Central memory CD8-positive, alpha-beta T cell (primary cell): Measurements from ENCODE around the gene SLC35B1.

Source experiments
- ATAC-seq: fragments of 150-1000 bp; cut with Tn5 transposase; replicated peaks from 2 replicates; pipeline ENCODE4 v1.10.0; 2022; ENCODE audit warnings: mild to moderate bottlenecking, moderate FRiP score, moderate number of reproducible peaks; ENCODE audit not compliant: poor library complexity, severe bottlenecking; ENCODE audit errors: extremely low read depth
- DNase-seq, 2 donors: peaks; one replicate each; pipeline ENCODE4 v3.0.0; 2021; ENCODE audit warnings: low spot score in 2 of 2
- H3K27ac Mint-ChIP-seq: one replicate; pipeline ENCODE4 v1.8.0; 2022; ENCODE audit warnings: low read depth, mild to moderate bottlenecking, moderate library complexity, mixed read lengths
- H3K27me3 Mint-ChIP-seq: one replicate; pipeline ENCODE4 v1.8.0; 2022; ENCODE audit warnings: mixed read lengths
- H3K36me3 Mint-ChIP-seq: one replicate; pipeline ENCODE4 v1.8.0; 2022; ENCODE audit warnings: mild to moderate bottlenecking, moderate library complexity, mixed read lengths; ENCODE audit not compliant: insufficient read depth
- H3K4me1 Mint-ChIP-seq: one replicate; pipeline ENCODE4 v1.8.0; 2022; ENCODE audit warnings: mixed read lengths
- H3K4me3 Mint-ChIP-seq: one replicate; pipeline ENCODE4 v1.8.0; 2022; ENCODE audit warnings: mild to moderate bottlenecking, moderate library complexity, mixed read lengths
- H3K9me3 Mint-ChIP-seq: one replicate; pipeline ENCODE4 v1.8.0; 2022; ENCODE audit warnings: mixed read lengths

SLC35B1 gene

DNA sequence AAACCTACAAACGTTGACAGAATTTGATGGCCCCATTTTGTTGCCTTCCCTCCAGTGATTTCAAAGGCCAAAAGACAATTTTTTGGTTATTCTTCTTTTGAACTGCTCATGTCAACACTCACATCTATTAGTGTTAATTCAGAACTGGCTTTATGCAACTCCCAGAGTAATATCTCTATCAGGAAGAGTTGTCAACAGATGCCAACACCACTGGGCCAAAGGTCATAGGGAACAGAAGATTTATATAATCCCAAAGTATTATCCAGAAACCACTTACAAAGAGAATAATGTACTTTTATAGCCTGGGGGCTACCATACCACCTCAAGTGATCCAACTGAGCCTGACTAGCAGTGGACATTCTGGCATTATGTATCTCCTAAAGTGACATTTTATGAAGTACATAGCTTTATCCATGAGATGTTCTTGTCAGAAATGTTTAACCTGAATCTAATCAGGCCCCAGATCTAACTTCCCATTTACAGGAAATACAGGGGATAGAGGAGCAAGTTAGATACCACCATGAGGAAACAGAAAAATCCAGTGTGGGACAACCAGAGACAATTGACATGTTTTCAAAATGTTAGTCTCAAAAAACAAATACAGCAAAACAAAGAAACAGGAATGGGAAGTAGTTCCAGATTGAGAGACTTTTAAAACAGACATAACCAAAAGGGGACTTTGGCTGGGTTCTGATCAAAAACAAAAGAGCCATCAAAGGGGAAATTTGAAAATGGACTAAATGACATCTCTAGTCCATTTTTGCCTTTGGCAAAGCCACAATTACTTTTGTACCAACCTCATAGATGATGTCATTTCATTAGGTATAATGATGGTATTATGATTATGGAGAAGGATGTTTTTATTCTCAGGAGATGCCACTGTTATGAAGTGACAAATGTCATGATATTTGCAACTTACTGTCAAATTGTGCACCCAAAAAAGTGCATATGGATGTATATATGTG is 37.7 kb upstream of the SLC35B1 start:
- no peaks in the 10 kb centered on the region for H3K9me3 Mint-ChIP-seq
- H3K4me1 Mint-ChIP-seq: peaks cover 83% of the 10 kb centered on the region
- peak overlapping the region; percentile 97 for H3K27ac Mint-ChIP-seq
- H3K4me3 Mint-ChIP-seq: peak overlapping the region; percentile 60
- ATAC-seq: no peak
- H3K36me3 Mint-ChIP-seq: peaks cover 28% of the 10 kb centered on the region
- no peaks in the 10 kb centered on the region for H3K27me3 Mint-ChIP-seq
- DNase-seq: no peak

DNA sequence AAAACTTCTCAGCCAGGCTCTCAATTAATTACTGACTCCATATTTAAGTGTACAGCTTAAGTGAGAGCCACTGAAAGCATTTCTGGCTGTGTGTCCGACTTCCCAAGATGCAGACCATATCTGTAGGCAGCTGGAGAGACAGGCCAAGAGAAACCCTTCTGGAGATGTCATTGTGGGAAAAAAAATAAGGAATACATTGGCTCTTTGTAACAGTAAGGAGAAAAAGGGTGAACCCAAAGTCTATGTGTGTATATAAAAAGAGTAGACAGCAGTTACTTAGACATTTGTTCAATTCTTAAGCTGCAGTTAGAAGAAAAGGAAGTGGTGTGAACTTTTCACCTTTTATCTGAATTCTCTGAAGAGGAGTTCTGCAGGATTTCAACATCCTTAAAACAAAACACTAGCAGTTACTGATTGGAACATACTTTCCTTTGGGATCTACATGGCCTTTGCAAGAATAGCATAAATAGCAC is 34.4 kb upstream of the SLC35B1 start:
- H3K36me3 Mint-ChIP-seq: peaks cover 31% of the 10 kb centered on the region
- DNase-seq (no peak), ATAC-seq (no peak)
- peaks cover 83% of the 10 kb centered on the region for H3K4me1 Mint-ChIP-seq
- H3K9me3 Mint-ChIP-seq: no peaks in the 10 kb centered on the region
- H3K27me3 Mint-ChIP-seq: no peaks in the 10 kb centered on the region
- peak overlapping the region; percentile 85 for H3K4me3 Mint-ChIP-seq
- H3K27ac Mint-ChIP-seq: peak overlapping the region; percentile 98

DNA sequence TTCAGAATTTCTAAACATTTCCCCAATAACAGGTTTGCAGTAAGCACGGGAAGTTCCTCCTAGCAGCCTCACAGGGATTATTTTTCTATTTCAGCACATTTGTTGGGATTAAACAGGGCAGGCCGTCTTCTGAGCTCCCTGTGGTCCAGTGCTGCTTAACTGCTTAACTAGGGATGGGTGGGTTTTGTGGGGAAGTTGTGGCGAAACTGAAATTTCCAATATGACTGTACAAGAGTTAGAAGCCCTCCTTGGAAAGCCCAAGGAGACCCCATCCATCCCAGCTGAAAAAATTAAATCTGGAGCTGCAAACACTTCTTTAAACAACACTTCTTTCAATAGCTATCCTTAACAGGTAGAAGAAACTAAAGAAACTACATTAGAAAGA is 33.9 kb upstream of the SLC35B1 start:
- Mint-ChIP-seq H3K27ac (peak overlapping the region; percentile 98), H3K4me3 (peak overlapping the region; percentile 85), H3K9me3 (no peaks in the 10 kb centered on the region), H3K36me3 (peaks cover 28% of the 10 kb centered on the region), H3K27me3 (no peaks in the 10 kb centered on the region), H3K4me1 (peaks cover 83% of the 10 kb centered on the region)
- DNase-seq (no peak), ATAC-seq (no peak)

DNA sequence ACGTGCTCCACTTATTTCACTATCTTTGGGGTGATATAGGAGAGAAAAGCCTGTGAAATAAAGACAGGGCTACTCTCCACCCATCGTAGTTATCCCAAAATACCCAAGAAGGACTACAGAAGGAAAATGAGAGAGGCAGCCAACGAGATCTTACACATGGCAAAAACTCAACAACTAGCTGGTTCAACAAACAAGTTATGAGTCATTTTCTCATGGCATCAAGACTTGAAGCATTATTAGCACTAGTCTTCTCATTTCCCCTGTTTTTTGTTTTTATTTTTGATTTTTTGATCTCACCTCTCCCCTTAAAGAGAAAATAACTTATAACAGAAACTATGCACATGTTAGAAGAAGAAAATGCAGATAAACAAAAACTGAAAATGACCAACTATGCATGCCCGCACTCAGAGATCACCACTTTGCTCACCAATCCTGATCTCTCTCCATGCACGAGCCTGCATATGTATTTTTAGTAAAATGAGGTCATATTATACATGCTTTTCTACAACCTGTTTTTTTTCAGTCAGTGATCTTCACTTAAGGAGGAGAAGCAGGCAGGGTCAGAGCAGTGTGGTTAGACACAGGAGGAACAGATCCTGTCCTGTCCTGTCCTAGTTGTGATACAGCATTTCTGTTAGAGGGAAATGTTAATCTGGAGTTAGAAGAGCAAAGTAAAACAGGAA is 33.4 kb upstream of the SLC35B1 start:
- H3K4me3 Mint-ChIP-seq: peak overlapping the region; percentile 85
- peaks cover 83% of the 10 kb centered on the region for H3K4me1 Mint-ChIP-seq
- ATAC-seq: no peak
- peak overlapping the region; percentile 98 for H3K27ac Mint-ChIP-seq
- no peak for DNase-seq
- H3K27me3 Mint-ChIP-seq: no peaks in the 10 kb centered on the region
- peaks cover 29% of the 10 kb centered on the region for H3K36me3 Mint-ChIP-seq
- no peaks in the 10 kb centered on the region for H3K9me3 Mint-ChIP-seq

DNA sequence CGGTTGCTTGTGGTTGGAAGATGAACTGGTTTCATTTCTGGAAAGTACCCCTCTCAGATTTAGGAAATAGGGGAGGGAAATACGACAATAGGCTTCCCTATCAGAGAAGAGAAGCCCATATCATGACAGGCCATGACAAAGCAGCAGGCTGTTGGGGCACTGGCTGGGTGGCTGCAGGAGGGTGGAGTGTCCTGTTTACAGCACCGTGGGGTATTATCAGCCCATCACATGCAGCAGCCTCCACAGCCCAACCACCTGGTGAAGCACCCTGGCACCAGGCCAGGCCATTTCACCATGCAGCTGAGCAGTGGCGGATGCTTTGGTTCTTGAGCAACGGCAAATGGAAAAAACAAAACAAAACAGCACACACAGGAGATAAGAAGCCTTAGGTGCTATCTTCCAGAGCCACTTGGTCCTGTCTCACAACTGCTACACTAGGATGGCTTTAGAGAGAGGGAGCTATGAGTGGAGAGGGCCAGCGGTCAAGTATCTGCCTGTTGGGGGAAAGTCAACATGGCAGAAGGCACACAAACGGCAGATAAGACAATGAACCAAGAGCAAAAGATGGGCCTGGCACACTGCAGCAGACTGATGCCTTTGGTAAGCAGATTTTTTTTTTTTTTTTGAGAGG is 32.0 kb upstream of the SLC35B1 start:
- no peaks in the 10 kb centered on the region for H3K27me3 Mint-ChIP-seq
- ATAC-seq (peak; percentile 98), DNase-seq (peak; percentile 94 to 98)
- peaks cover 27% of the 10 kb centered on the region for H3K36me3 Mint-ChIP-seq
- peaks cover 81% of the 10 kb centered on the region for H3K4me1 Mint-ChIP-seq
- peak overlapping the region; percentile 98 for H3K27ac Mint-ChIP-seq
- peak overlapping the region; percentile 85 for H3K4me3 Mint-ChIP-seq
- no peaks in the 10 kb centered on the region for H3K9me3 Mint-ChIP-seq

DNA sequence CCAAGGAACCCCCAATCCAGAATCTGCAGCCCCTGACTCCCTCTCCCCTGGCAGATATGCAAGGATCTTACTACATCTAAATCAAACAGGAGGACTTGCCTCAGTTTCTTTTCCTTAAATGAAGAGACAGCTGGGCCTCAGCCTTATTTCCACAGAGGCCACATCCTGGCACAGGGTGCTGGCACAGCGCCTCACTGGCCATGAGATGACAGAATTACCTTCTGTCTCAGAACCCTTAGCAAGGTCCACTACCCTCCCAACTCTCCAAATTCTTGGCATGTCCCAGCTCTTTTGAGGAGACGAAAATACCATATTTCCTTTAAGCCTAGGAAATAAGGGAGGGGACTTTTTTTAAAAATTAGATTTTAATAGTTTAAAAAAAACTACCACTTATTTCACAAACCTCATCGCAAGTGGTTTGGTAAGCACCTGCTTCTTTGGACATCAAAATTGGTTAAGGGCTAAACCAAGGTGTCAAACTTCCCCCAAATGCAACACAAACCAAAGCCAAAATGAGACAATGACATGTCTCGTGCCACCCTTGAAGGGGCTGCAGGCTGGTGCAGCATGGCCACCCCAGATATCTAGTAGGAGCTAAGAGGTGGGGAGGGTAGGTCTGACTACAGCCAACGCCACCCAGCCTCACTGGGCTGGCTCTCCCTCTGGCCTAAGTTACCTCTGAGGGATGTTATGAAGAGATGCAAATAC is 30.8 kb upstream of the SLC35B1 start:
- Mint-ChIP-seq H3K4me1 (peaks cover 85% of the 10 kb centered on the region), H3K27ac (peak overlapping the region; percentile 98), H3K4me3 (peak overlapping the region; percentile 85), H3K36me3 (peaks cover 27% of the 10 kb centered on the region), H3K27me3 (no peaks in the 10 kb centered on the region), H3K9me3 (no peaks in the 10 kb centered on the region)
- peak in 1 of 2 donors; percentile 11 for DNase-seq
- no peak for ATAC-seq

DNA sequence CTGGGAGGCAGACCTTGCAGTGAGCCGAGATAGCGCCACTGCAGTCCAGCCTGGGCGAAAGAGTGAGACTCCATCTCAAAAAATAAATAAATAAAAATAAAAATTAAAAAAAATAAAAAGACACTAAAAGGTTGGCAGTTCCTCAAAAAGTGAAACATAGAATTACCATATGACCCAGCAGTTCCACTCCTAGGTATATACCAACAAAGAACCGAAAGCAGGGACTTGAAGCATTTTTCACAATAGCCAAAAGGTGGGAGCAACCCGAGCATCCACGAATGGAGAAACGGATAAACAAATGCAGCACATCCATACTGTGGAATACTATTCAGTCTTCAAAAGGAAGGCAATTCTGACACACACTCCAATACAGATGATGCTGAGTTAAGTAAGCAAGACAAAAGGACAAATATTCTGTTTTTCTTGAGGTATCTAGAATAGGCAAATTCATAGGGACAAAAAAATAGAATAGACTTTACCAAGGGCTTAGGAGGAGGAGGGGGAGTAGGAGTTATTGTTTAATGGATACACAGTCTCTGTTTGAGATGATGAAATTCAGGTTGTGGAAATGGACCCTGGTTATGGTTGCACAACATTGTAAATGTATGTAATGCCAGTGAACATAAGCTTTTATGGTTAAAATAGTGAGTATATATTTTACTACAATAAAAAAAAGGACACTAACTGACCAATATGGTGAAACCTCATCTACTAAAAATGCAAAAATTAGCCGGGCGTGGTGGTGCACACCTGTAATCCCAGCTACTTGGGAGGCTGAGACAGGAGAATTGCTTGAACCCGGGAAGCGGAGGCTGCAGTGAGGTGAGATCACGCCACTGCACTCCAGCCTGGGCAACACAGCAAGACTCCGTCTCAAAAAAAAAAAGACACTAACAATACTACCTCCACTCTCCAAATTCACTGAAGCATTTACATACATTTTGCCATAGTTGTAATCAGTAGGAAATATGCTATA is 27.0 kb upstream of the SLC35B1 start:
- H3K4me3 Mint-ChIP-seq: no peak overlapping the region
- no peak for DNase-seq
- peaks cover 69% of the 10 kb centered on the region for H3K4me1 Mint-ChIP-seq
- H3K36me3 Mint-ChIP-seq: peaks cover 28% of the 10 kb centered on the region
- H3K27ac Mint-ChIP-seq: peak overlapping the region; percentile 98
- H3K27me3 Mint-ChIP-seq: no peaks in the 10 kb centered on the region
- no peak for ATAC-seq
- H3K9me3 Mint-ChIP-seq: no peaks in the 10 kb centered on the region

DNA sequence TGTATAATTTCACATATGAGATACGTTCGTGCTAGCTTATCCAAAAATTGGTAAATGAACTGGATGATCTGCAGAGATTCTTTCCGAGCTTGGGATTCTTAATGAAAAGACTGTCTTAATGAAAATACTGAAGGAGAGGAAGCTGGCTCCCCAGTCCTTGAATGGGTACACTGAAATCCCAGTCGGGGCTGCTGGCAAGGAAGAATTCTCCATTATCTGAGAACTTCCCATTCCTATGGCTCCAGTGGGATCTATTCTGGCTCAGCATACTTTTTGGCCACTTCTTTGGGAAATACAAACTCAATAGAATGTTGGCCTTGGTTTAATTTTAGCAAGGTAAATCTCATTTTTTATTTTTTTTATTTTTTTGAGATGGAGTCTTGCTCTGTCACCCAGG is 23.7 kb upstream of the SLC35B1 start:
- ATAC-seq (no peak), DNase-seq (no peak)
- Mint-ChIP-seq H3K9me3 (no peaks in the 10 kb centered on the region), H3K27ac (peak overlapping the region; percentile 41), H3K36me3 (peaks cover 34% of the 10 kb centered on the region), H3K4me1 (peaks cover 59% of the 10 kb centered on the region), H3K4me3 (no peak overlapping the region), H3K27me3 (no peaks in the 10 kb centered on the region)

DNA sequence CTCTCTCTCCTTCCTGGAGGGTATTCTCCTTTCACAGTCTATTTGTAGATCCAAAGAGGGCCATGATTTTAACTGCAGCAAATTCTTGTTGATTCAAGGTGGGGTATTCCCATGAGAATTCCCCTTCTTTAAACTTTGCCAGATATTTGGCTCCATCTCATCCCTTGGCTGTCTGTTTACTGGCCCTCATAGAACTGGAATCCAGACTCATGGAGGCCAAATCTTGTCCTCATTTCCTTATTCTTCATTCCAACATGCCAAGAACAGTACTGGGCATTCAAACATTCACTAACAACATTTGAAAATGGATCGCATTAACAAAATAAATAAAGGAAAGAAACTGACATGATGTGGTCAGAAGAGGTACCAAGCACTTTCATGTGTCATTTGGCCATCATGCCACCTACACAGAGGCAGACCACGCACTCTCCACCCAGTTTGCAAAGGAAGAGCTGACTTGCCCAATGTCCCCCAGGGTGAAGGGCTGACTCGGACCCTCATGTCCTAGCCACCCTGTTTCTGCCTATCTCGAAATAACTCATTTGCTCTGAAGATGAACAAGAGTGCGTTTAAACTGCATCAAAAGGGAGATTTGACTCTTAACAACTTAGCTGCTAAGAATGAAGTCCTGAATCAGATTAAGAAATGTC is 23.1 kb upstream of the SLC35B1 start:
- H3K4me1 Mint-ChIP-seq: peaks cover 55% of the 10 kb centered on the region
- peaks cover 38% of the 10 kb centered on the region for H3K36me3 Mint-ChIP-seq
- no peaks in the 10 kb centered on the region for H3K9me3 Mint-ChIP-seq
- no peak for DNase-seq
- ATAC-seq: no peak
- H3K4me3 Mint-ChIP-seq: no peak overlapping the region
- H3K27me3 Mint-ChIP-seq: no peaks in the 10 kb centered on the region
- peak overlapping the region; percentile 41 for H3K27ac Mint-ChIP-seq

DNA sequence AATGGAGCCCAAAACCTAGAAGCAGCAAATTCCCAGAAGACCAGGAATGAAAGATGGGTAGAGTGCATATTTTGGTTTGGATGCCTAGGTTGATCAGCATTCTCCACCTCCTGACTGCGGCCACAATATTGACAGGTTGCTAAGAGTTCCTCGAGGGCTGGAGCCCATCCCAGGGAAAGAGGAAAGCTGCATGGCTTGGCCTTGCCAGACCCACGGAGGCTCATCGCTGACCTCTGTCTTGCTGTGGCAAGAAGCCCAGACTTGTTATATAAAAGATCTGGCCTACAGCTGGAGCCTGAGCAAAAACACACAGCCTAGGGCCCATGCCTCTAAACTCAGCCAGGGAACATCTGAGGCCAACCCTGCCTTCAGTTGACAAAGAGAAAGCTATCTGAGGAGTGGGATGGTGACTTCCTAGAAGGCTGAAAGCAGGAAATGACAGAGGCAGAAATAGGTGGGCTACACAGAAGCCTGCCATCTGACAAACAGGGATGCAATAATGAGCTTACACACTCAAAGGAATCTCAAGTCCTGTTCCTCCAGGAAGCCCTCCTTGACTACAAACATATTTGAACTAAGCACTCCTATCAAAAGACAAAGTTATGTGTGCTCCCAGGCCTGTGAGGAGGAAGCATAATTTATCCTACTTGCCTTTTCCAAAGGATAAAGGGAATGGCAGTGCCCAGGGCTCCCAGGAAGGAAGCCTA is 22.5 kb upstream of the SLC35B1 start:
- peaks cover 54% of the 10 kb centered on the region for H3K4me1 Mint-ChIP-seq
- H3K4me3 Mint-ChIP-seq: no peak overlapping the region
- ATAC-seq (no peak), DNase-seq (no peak)
- H3K36me3 Mint-ChIP-seq: peaks cover 39% of the 10 kb centered on the region
- H3K27me3 Mint-ChIP-seq: no peaks in the 10 kb centered on the region
- peak overlapping the region; percentile 41 for H3K27ac Mint-ChIP-seq
- no peaks in the 10 kb centered on the region for H3K9me3 Mint-ChIP-seq
